ENCODE data around the gene RBMS3.

- no peak for TF ChIP-seq CTCF (IDR thresholded peaks at IDR 0.05)
- TF ChIP-seq POLR2A (IDR thresholded peaks at IDR 0.05) = no peak
Observed at GRCh38 chr3:29940759-29941323, 660.0 kb downstream of the RBMS3 start.
